HEK293 (cell line): ENCODE results near the gene TRAP1.

ENCODE experiments used
- CTCF ChIA-PET: fragments of 350-600 bp; formaldehyde crosslinking; extraction: SDS; loops from one replicate; lab custom pipeline; 2021; ENCODE audit warnings: antibody characterized with exemption; lab: Yijun Ruan, JAX
- POLR2A ChIA-PET: fragments of 300-600 bp; formaldehyde crosslinking; extraction: SDS; loops from one replicate; lab custom pipeline; 2020; ENCODE audit warnings: antibody characterized with exemption, inconsistent platforms; lab: Yijun Ruan, JAX
- H3K27ac ChIP-seq: fragments of 200-500 bp; sonication (Bioruptor generic); 2 replicates; pipeline ENCODE4 v1.5.1; 2014; ENCODE audit warnings: low read depth, low read length, control low read depth, inconsistent platforms; ENCODE audit errors: extremely low read depth
- H3K36me3 ChIP-seq, 2 experiments: fragments of 200-500 bp in 1 of 2; sonication (Bioruptor generic) in 1 of 2; 1 replicate in 1 of 2; 2 replicates in 1 of 2; pipeline ENCODE4 v1.5.1; 2014 to 2017; ENCODE audit warnings: inconsistent platforms in 2 of 2, low read length in 2 of 2; ENCODE audit not compliant: control insufficient read depth in 2 of 2, insufficient read depth in 1 of 2
- H3K4me1 ChIP-seq: fragments of 200-500 bp; sonication (Bioruptor generic); 2 replicates; pipeline ENCODE4 v1.5.1; 2014; ENCODE audit warnings: mild to moderate bottlenecking, low read length, inconsistent platforms; ENCODE audit not compliant: control insufficient read depth, insufficient read depth
- H3K4me3 ChIP-seq: 2 replicates; pipeline ENCODE4 v1.5.1; 2011; ENCODE audit warnings: low read depth, mild to moderate bottlenecking, control low read depth, low read length, moderate library complexity
- H3K9me3 ChIP-seq: fragments of 200-500 bp; sonication (Bioruptor generic); 2 replicates; pipeline ENCODE4 v1.5.1; 2014; ENCODE audit warnings: low read depth, low read length, inconsistent platforms; ENCODE audit not compliant: control insufficient read depth, insufficient read depth
- BCL11A ChIP-seq: fragments of 450-650 bp; formaldehyde crosslinking; IDR thresholded peaks from 2 replicates; pipeline ENCODE4 v1.5.1; 2016; ENCODE audit warnings: low read depth, missing biosample characterization, missing genetic modification characterization
- BCL11B ChIP-seq: fragments of 450-650 bp; formaldehyde crosslinking; IDR thresholded peaks from 2 replicates; pipeline ENCODE4 v1.5.1; 2016; ENCODE audit warnings: low read depth, missing biosample characterization, missing genetic modification characterization
- EGR2 ChIP-seq: fragments of 450-650 bp; formaldehyde crosslinking; IDR thresholded peaks from 2 replicates; pipeline ENCODE4 v1.5.1; 2016; ENCODE audit warnings: low read depth, missing biosample characterization, missing genetic modification characterization
- KLF9 ChIP-seq: fragments of 450-650 bp; formaldehyde crosslinking; IDR thresholded peaks from 2 replicates; pipeline ENCODE4 v1.5.1; 2016; ENCODE audit warnings: missing biosample characterization, missing genetic modification characterization, low read depth
- OSR2 ChIP-seq: fragments of 450-650 bp; formaldehyde crosslinking; IDR thresholded peaks from 2 replicates; pipeline ENCODE4 v1.5.1; 2016; ENCODE audit warnings: missing biosample characterization, missing genetic modification characterization
- PRDM1 ChIP-seq: fragments of 450-650 bp; formaldehyde crosslinking; IDR thresholded peaks from 2 replicates; pipeline ENCODE4; 2016; ENCODE audit warnings: missing biosample characterization, missing genetic modification characterization
- SCRT1 ChIP-seq: fragments of 450-650 bp; formaldehyde crosslinking; IDR thresholded peaks from 2 replicates; pipeline ENCODE4 v1.5.1; 2016; ENCODE audit warnings: missing biosample characterization, missing genetic modification characterization, borderline replicate concordance
- SP2 ChIP-seq: fragments of 450-650 bp; formaldehyde crosslinking; IDR thresholded peaks from 2 replicates; pipeline ENCODE4 v1.5.1; 2016; ENCODE audit warnings: missing biosample characterization, missing genetic modification characterization
- SP7 ChIP-seq: fragments of 450-650 bp; formaldehyde crosslinking; IDR thresholded peaks from 2 replicates; pipeline ENCODE4 v1.5.1; 2016; ENCODE audit warnings: missing biosample characterization, missing genetic modification characterization
- WT1 ChIP-seq: fragments of 450-650 bp; formaldehyde crosslinking; IDR thresholded peaks from 2 replicates; pipeline ENCODE4 v1.5.1; 2016; ENCODE audit warnings: missing biosample characterization, missing genetic modification characterization
- YY1 ChIP-seq: fragments of 450-650 bp; formaldehyde crosslinking; IDR thresholded peaks from 2 replicates; pipeline ENCODE4 v1.5.1; 2018; ENCODE audit warnings: missing biosample characterization, missing genetic modification characterization
- ZBTB20 ChIP-seq: fragments of 450-650 bp; formaldehyde crosslinking; IDR thresholded peaks from 2 replicates; pipeline ENCODE4 v1.5.1; 2016; ENCODE audit warnings: missing biosample characterization, missing genetic modification characterization
- ZBTB6 ChIP-seq: fragments of 450-650 bp; formaldehyde crosslinking; IDR thresholded peaks from 2 replicates; pipeline ENCODE4 v1.5.1; 2017; ENCODE audit warnings: missing biosample characterization, missing genetic modification characterization
- ZFHX2 ChIP-seq: fragments of 450-650 bp; formaldehyde crosslinking; conservative IDR thresholded peaks from 2 replicates; pipeline ENCODE4 v1.5.1; 2016; ENCODE audit warnings: missing biosample characterization, missing genetic modification characterization
- ZFP3 ChIP-seq: fragments of 450-650 bp; formaldehyde crosslinking; IDR thresholded peaks from 2 replicates; pipeline ENCODE4 v1.5.1; 2016; ENCODE audit warnings: low read depth, missing biosample characterization, missing genetic modification characterization
- ZIC2 ChIP-seq: fragments of 450-650 bp; formaldehyde crosslinking; IDR thresholded peaks from 2 replicates; pipeline ENCODE4 v1.5.1; 2016; ENCODE audit warnings: missing biosample characterization, missing genetic modification characterization
- ZNF112 ChIP-seq: fragments of 450-650 bp; formaldehyde crosslinking; IDR thresholded peaks from 2 replicates; pipeline ENCODE4 v1.5.0; 2017; ENCODE audit warnings: missing biosample characterization, missing genetic modification characterization
- ZNF155 ChIP-seq: fragments of 450-650 bp; formaldehyde crosslinking; IDR thresholded peaks from 2 replicates; pipeline ENCODE4 v1.5.1; 2016; ENCODE audit warnings: missing biosample characterization, missing genetic modification characterization
- ZNF335 ChIP-seq: fragments of 450-650 bp; formaldehyde crosslinking; conservative IDR thresholded peaks from 2 replicates; pipeline ENCODE4 v1.5.1; 2016; ENCODE audit warnings: missing biosample characterization, missing genetic modification characterization
- ZNF341 ChIP-seq: fragments of 450-650 bp; formaldehyde crosslinking; IDR thresholded peaks from 2 replicates; pipeline ENCODE4; 2016; ENCODE audit warnings: low read depth, missing biosample characterization, missing genetic modification characterization
- ZNF37A ChIP-seq: fragments of 450-650 bp; IDR thresholded peaks from 2 replicates; pipeline ENCODE4 v1.5.1; 2018; ENCODE audit warnings: missing biosample characterization, missing genetic modification characterization
- ZNF426 ChIP-seq: fragments of 450-650 bp; formaldehyde crosslinking; IDR thresholded peaks from 2 replicates; pipeline ENCODE4 v1.5.1; 2017; ENCODE audit warnings: missing biosample characterization, missing genetic modification characterization, mild to moderate bottlenecking, inconsistent platforms, moderate library complexity
- ZNF521 ChIP-seq: fragments of 450-650 bp; formaldehyde crosslinking; IDR thresholded peaks from 2 replicates; pipeline ENCODE4 v1.5.1; 2017; ENCODE audit warnings: missing biosample characterization, mild to moderate bottlenecking, missing genetic modification characterization
- ZNF530 ChIP-seq: fragments of 450-650 bp; formaldehyde crosslinking; IDR thresholded peaks from 2 replicates; pipeline ENCODE4 v1.5.1; 2016; ENCODE audit warnings: low read depth, missing biosample characterization, missing genetic modification characterization
- ZNF561 ChIP-seq: fragments of 450-650 bp; IDR thresholded peaks from 2 replicates; pipeline ENCODE4 v1.5.1; 2018; ENCODE audit warnings: missing biosample characterization, missing genetic modification characterization, borderline replicate concordance
- ZNF639 ChIP-seq: fragments of 450-650 bp; formaldehyde crosslinking; IDR thresholded peaks from 2 replicates; pipeline ENCODE4 v1.5.1; 2016; ENCODE audit warnings: missing biosample characterization, missing genetic modification characterization
- ZNF645 ChIP-seq: fragments of 450-650 bp; formaldehyde crosslinking; IDR thresholded peaks from 2 replicates; pipeline ENCODE4; 2016; ENCODE audit warnings: missing biosample characterization, missing genetic modification characterization
- ZNF777 ChIP-seq: fragments of 450-650 bp; formaldehyde crosslinking; IDR thresholded peaks from 2 replicates; pipeline ENCODE4 v1.5.1; 2017; ENCODE audit warnings: missing biosample characterization, missing genetic modification characterization, borderline replicate concordance
- ZNF791 ChIP-seq: fragments of 450-650 bp; formaldehyde crosslinking; IDR thresholded peaks from 2 replicates; pipeline ENCODE4 v1.5.1; 2016; ENCODE audit warnings: missing biosample characterization, missing genetic modification characterization
- TF ChIP-seq, protein P1 (sequence below): fragments of 450-650 bp; formaldehyde crosslinking; IDR thresholded peaks from 2 replicates; pipeline ENCODE4 v1.5.1; 2016; ENCODE audit warnings: missing biosample characterization, missing genetic modification characterization

The TRAP1 gene

GRCh38 chr16:3718628-3719027, 1.3 kb upstream of the TRAP1 start (continued):
- TF ChIP-seq PRDM1 (tag by site-specific recombination) (no peak), BCL11A (tag by site-specific recombination) (no peak), ZNF37A (tag by site-specific recombination) (no peak), ZNF561 (tag by site-specific recombination) (no peak), ZNF112 (tag by site-specific recombination) (no peak), KLF9 (no peak), YY1 (tag by site-specific recombination) (no peak), ZNF639 (tag by site-specific recombination) (no peak)

DNA sequence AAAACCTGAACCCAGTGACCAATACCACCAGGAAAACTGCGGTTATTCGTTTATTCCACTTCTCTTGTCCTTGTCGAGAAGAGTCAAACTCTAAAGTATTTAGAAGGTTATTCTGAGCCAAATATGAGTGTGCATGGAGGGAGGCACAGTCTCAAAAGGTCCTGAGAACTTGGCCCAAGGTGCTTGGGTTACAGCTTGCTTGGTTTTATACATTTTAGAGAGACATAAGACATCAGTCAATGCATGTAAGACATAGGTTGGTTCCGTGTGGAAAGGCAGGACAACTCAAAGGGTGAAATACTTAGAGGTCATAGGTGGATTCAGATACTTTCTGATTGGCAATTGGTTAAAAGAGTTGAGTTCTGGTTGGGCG, 681 bp upstream of the TRAP1 start:
- Histone ChIP-seq H3K27ac (peak overlapping the region; percentile 80; the same call in 1 of the 2 replicates), H3K4me1 (no peaks in the 10 kb centered on the region), H3K4me3 (peak overlapping the region; percentile 68), H3K9me3 (no peaks in the 10 kb centered on the region), H3K36me3 (peaks cover 4 to 20% of the 10 kb centered on the region in 2 experiments; a peak in 2 of 3 replicates)
- ChIA-PET POLR2A (interaction anchor here (0.6 to 1.6 kb wide), 6 partner anchors 28 to 265 kb away, joined by 3 to 6 read pairs (median 4); no protein-coding TSS in a partner anchor), CTCF (no interaction called here)
- no peak for TF ChIP-seq ZNF791 (tag by site-specific recombination)
- no peak for TF ChIP-seq EGR2 (tag by site-specific recombination)
- TF ChIP-seq SP2: no peak
- TF ChIP-seq ZNF155: no peak
- no peak for TF ChIP-seq ZBTB6
- no peak for TF ChIP-seq ZIC2 (tag by site-specific recombination)
- TF ChIP-seq SCRT1 (tag by site-specific recombination): no peak
- TF ChIP-seq OSR2 (tag by site-specific recombination): no peak
- TF ChIP-seq ZNF530 (tag by site-specific recombination): no peak
- TF ChIP-seq ZNF645 (tag by site-specific recombination): no peak
- TF ChIP-seq ZNF341: no peak

GRCh38 chr16:3716831-3717234, 491 bp downstream of the TRAP1 start:
- ChIA-PET POLR2A (interaction anchor here (0.6 to 1.6 kb wide), 4 partner anchors 26 to 379 kb away, joined by 3 to 6 read pairs (median 4); no protein-coding TSS in a partner anchor), CTCF (no interaction called here)
- Histone ChIP-seq H3K36me3 (peaks cover 4 to 23% of the 10 kb centered on the region in 2 experiments; a peak in 2 of 3 replicates), H3K9me3 (no peaks in the 10 kb centered on the region), H3K4me1 (no peaks in the 10 kb centered on the region), H3K4me3 (peak overlapping the region; percentile 68), H3K27ac (peak overlapping the region; percentile 80)
- TF ChIP-seq ZNF335 (tag by site-specific recombination) (peak; percentile 17), ZNF521 (tag by site-specific recombination) (no peak), YY1 (tag by site-specific recombination) (no peak), ZNF341 (no peak; the same call in 1 of the 2 replicates), EGR2 (tag by site-specific recombination) (peak; percentile 16; the same call in 1 of the 2 replicates), ZNF777 (tag by site-specific recombination) (no peak), WT1 (no peak), ZBTB20 (no peak), ZFHX2 (tag by site-specific recombination) (peak; percentile 14; the same call in 1 of the 2 replicates), SP2 (peak; percentile 19; the same call in 1 of the 2 replicates), ZNF426 (tag by site-specific recombination) (no peak), BCL11B (tag by site-specific recombination) (peak; percentile 32; the same call in 1 of the 2 replicates), SP7 (tag by site-specific recombination) (peak; percentile 18; the same call in 1 of the 2 replicates), KLF9 (peak; percentile 18; the same call in 1 of the 2 replicates), ZFP3 (tag by site-specific recombination) (no peak)
- TF ChIP-seq, protein P1, sequence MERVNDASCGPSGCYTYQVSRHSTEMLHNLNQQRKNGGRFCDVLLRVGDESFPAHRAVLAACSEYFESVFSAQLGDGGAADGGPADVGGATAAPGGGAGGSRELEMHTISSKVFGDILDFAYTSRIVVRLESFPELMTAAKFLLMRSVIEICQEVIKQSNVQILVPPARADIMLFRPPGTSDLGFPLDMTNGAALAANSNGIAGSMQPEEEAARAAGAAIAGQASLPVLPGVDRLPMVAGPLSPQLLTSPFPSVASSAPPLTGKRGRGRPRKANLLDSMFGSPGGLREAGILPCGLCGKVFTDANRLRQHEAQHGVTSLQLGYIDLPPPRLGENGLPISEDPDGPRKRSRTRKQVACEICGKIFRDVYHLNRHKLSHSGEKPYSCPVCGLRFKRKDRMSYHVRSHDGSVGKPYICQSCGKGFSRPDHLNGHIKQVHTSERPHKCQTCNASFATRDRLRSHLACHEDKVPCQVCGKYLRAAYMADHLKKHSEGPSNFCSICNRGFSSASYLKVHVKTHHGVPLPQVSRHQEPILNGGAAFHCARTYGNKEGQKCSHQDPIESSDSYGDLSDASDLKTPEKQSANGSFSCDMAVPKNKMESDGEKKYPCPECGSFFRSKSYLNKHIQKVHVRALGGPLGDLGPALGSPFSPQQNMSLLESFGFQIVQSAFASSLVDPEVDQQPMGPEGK: peak; percentile 13; the same call in 1 of the 2 replicates
